22Rv1 (cell line): ENCODE measurements around the gene PRKRA.

ENCODE experiments used
- CTCF ChIP-seq: fragments of 450-650 bp; IDR thresholded peaks from 2 replicates; pipeline ENCODE4 v1.5.1; 2017; ENCODE audit warnings: mild to moderate bottlenecking
- ZFX ChIP-seq: fragments of 450-650 bp; IDR thresholded peaks from 2 replicates; pipeline ENCODE4 v1.6.1; 2017; ENCODE audit warnings: antibody characterized with exemption, borderline replicate concordance

- no peak for TF ChIP-seq CTCF
- TF ChIP-seq ZFX: no peak
These were observed 526 bp downstream of the PRKRA start for GRCh38 chr2:178450524-178450773.
